Activated CD4-positive, alpha-beta memory T cell treated with anti-CD3 and anti-CD28 coated beads for 36 hours (primary cell): Measurements from ENCODE around the gene TRDMT1. TPM values are rescaled to one million over a fixed set of nuclear protein-coding genes. Genes with fewer than 3 reads are reported as not detected.

Experiments used
- CTCF ChIA-PET: fragments of 350-600 bp; sonication (Branson Sonifier 250); formaldehyde crosslinking; loops from one replicate; lab custom pipeline; 2021; ENCODE audit warnings: antibody characterized with exemption, inconsistent platforms; lab: Charles Lee
- POLR2A ChIA-PET: fragments of 350-600 bp; sonication (Branson Sonifier 250); formaldehyde crosslinking; loops from one replicate; lab custom pipeline; 2021; ENCODE audit warnings: antibody characterized with exemption; lab: Charles Lee
- DNase-seq: peaks from one replicate; pipeline ENCODE4 v3.0.0-alpha.2; 2020
- H3K27ac Mint-ChIP-seq: one replicate; pipeline ENCODE4 v1.8.0; 2021; ENCODE audit warnings: mixed read lengths
- H3K27me3 Mint-ChIP-seq: one replicate; pipeline ENCODE4 v1.8.0; 2021; ENCODE audit warnings: mixed read lengths
- H3K36me3 Mint-ChIP-seq: one replicate; pipeline ENCODE4 v1.8.0; 2021; ENCODE audit warnings: mixed read lengths
- H3K4me1 Mint-ChIP-seq: one replicate; pipeline ENCODE4 v1.8.0; 2021; ENCODE audit warnings: low read depth, mixed read lengths
- H3K4me3 Mint-ChIP-seq: one replicate; pipeline ENCODE4 v1.8.0; 2021; ENCODE audit warnings: mild to moderate bottlenecking, mixed read lengths
- H3K9me3 Mint-ChIP-seq: one replicate; pipeline ENCODE4 v1.8.0; 2021; ENCODE audit warnings: mixed read lengths
- intact Hi-C: fragments of 100-400 bp; cut with micrococcal nuclease; formaldehyde crosslinking; loops from one replicate; pipeline ENCODE4 v1.15.1; 2023
- total RNA-seq, 2 experiments: library from RNA; stranded (reverse); gene quantifications; one replicate each; pipeline ENCODE4 v1.2.3, GENCODE V29; 2021

Gene TRDMT1
- total RNA-seq, 2 experiments from 2014 or later = 5.0 to 5.8 TPM

GRCh38 chr10:17196045-17196444, 5.4 kb downstream of the TRDMT1 start:
- H3K9me3 Mint-ChIP-seq = no peaks in the 10 kb centered on the region
- peaks cover 3% of the 10 kb centered on the region for H3K36me3 Mint-ChIP-seq
- H3K4me1 Mint-ChIP-seq = peaks cover 18% of the 10 kb centered on the region
- ChIA-PET CTCF (interaction anchor here (2.5 kb wide), 1 partner anchor 34 kb away, joined by 8 read pairs; no protein-coding TSS in a partner anchor), POLR2A (interaction anchor here (0.7 kb wide), 1 partner anchor 327 kb away, joined by 3 read pairs; no protein-coding TSS in a partner anchor)
- H3K4me3 Mint-ChIP-seq = no peak overlapping the region
- H3K27ac Mint-ChIP-seq = no peak overlapping the region
- no peaks in the 10 kb centered on the region for H3K27me3 Mint-ChIP-seq
- intact Hi-C loops = no loop called here
- DNase-seq = no peak

GRCh38 chr10:17195083-17195482, 6.4 kb downstream of the TRDMT1 start:
- H3K36me3 Mint-ChIP-seq = peaks cover 3% of the 10 kb centered on the region
- H3K9me3 Mint-ChIP-seq = no peaks in the 10 kb centered on the region
- H3K27me3 Mint-ChIP-seq = no peaks in the 10 kb centered on the region
- intact Hi-C loops = no loop called here
- no peak for DNase-seq
- H3K27ac Mint-ChIP-seq = no peak overlapping the region
- H3K4me3 Mint-ChIP-seq = no peak overlapping the region
- ChIA-PET CTCF (interaction anchor here (2.5 kb wide), 1 partner anchor 35 kb away, joined by 8 read pairs; no protein-coding TSS in a partner anchor), POLR2A (no interaction called here)
- H3K4me1 Mint-ChIP-seq = peaks cover 13% of the 10 kb centered on the region

GRCh38 chr10:17190602-17191001, 10.9 kb downstream of the TRDMT1 start:
- H3K4me1 Mint-ChIP-seq = peaks cover 2% of the 10 kb centered on the region
- ChIA-PET CTCF (no interaction called here), POLR2A (interaction anchor here (0.6 kb wide), 1 partner anchor 320 kb away, joined by 3 read pairs; no protein-coding TSS in a partner anchor)
- intact Hi-C loops = no loop called here
- no peak overlapping the region for H3K27ac Mint-ChIP-seq
- H3K27me3 Mint-ChIP-seq = no peaks in the 10 kb centered on the region
- H3K36me3 Mint-ChIP-seq = peaks cover 3% of the 10 kb centered on the region
- no peak overlapping the region for H3K4me3 Mint-ChIP-seq
- no peaks in the 10 kb centered on the region for H3K9me3 Mint-ChIP-seq
- no peak for DNase-seq

- no peak overlapping the region for H3K27ac Mint-ChIP-seq
- peaks cover 2% of the 10 kb centered on the region for H3K4me1 Mint-ChIP-seq
- no peak for DNase-seq
- ChIA-PET CTCF (no interaction called here), POLR2A (no interaction called here)
- no peaks in the 10 kb centered on the region for H3K9me3 Mint-ChIP-seq
- no peak overlapping the region for H3K4me3 Mint-ChIP-seq
- H3K27me3 Mint-ChIP-seq = no peaks in the 10 kb centered on the region
- no peaks in the 10 kb centered on the region for H3K36me3 Mint-ChIP-seq
- intact Hi-C loops = no loop called here
Observed at GRCh38 chr10:17188644-17189172, 12.8 kb downstream of the TRDMT1 start.

GRCh38 chr10:17185873-17186272, 15.6 kb downstream of the TRDMT1 start:
- DNase-seq = no peak
- Mint-ChIP-seq H3K36me3 (no peaks in the 10 kb centered on the region), H3K27ac (no peak overlapping the region), H3K27me3 (no peaks in the 10 kb centered on the region), H3K4me1 (no peaks in the 10 kb centered on the region), H3K4me3 (no peak overlapping the region), H3K9me3 (no peaks in the 10 kb centered on the region)
- intact Hi-C loops = no loop called here
- CTCF ChIA-PET = no interaction called here
- POLR2A ChIA-PET = no interaction called here

GRCh38 chr10:17183110-17183509, 18.4 kb downstream of the TRDMT1 start:
- no peaks in the 10 kb centered on the region for H3K27me3 Mint-ChIP-seq
- CTCF ChIA-PET = interaction anchor here (0.8 to 0.9 kb wide), 2 partner anchors 18 to 24 kb away, joined by 3 read pairs; partner anchors contain the start of gene TRDMT1

GRCh38 chr10:17181751-17182150, 19.7 kb downstream of the TRDMT1 start:
- DNase-seq = no peak
- Mint-ChIP-seq H3K36me3 (no peaks in the 10 kb centered on the region), H3K4me3 (no peak overlapping the region), H3K27ac (no peak overlapping the region), H3K27me3 (no peaks in the 10 kb centered on the region), H3K4me1 (no peaks in the 10 kb centered on the region), H3K9me3 (no peaks in the 10 kb centered on the region)
- ChIA-PET POLR2A (no interaction called here), CTCF (interaction anchor here (1.3 kb wide), 1 partner anchor 19 kb away, joined by 4 read pairs; no protein-coding TSS in a partner anchor)
- intact Hi-C loops = no loop called here

More at GRCh38 chr10:17183110-17183509, 18.4 kb downstream of the TRDMT1 start:
- H3K9me3 Mint-ChIP-seq = no peaks in the 10 kb centered on the region
- intact Hi-C loops = no loop called here
- no peak overlapping the region for H3K4me3 Mint-ChIP-seq
- H3K36me3 Mint-ChIP-seq = no peaks in the 10 kb centered on the region
- DNase-seq = no peak
- no peak overlapping the region for H3K27ac Mint-ChIP-seq
- H3K4me1 Mint-ChIP-seq = no peaks in the 10 kb centered on the region
- POLR2A ChIA-PET = no interaction called here

- Mint-ChIP-seq H3K9me3 (no peaks in the 10 kb centered on the region), H3K4me3 (no peak overlapping the region), H3K27ac (no peak overlapping the region), H3K27me3 (no peaks in the 10 kb centered on the region), H3K4me1 (no peaks in the 10 kb centered on the region), H3K36me3 (no peaks in the 10 kb centered on the region)
- CTCF ChIA-PET = no interaction called here
- DNase-seq = no peak
- intact Hi-C loops = no loop called here
- POLR2A ChIA-PET = no interaction called here
Observed at GRCh38 chr10:17181110-17181509, 20.4 kb downstream of the TRDMT1 start.

- H3K9me3 Mint-ChIP-seq = no peaks in the 10 kb centered on the region
- H3K27ac Mint-ChIP-seq = no peak overlapping the region
- POLR2A ChIA-PET = no interaction called here
- no peaks in the 10 kb centered on the region for H3K27me3 Mint-ChIP-seq
- no peak overlapping the region for H3K4me3 Mint-ChIP-seq
- no peak for DNase-seq
- no peaks in the 10 kb centered on the region for H3K36me3 Mint-ChIP-seq
- intact Hi-C loops = loop anchor here (5.0 kb wide), 1 partner anchor 337 kb away; no protein-coding TSS in a partner anchor
- CTCF ChIA-PET = interaction anchor here (0.6 to 1.4 kb wide), 2 partner anchors 53 to 350 kb away, joined by 3 read pairs; no protein-coding TSS in a partner anchor
- H3K4me1 Mint-ChIP-seq = peaks cover 6% of the 10 kb centered on the region
Observed at GRCh38 chr10:17179002-17179401, 22.5 kb downstream of the TRDMT1 start.

- Mint-ChIP-seq H3K27me3 (no peaks in the 10 kb centered on the region), H3K27ac (no peak overlapping the region), H3K4me1 (peaks cover 6% of the 10 kb centered on the region), H3K4me3 (no peak overlapping the region), H3K9me3 (no peaks in the 10 kb centered on the region), H3K36me3 (peaks cover 1% of the 10 kb centered on the region)
- intact Hi-C loops = loop anchor here (5.0 kb wide), 1 partner anchor 336 kb away; no protein-coding TSS in a partner anchor
- ChIA-PET CTCF (no interaction called here), POLR2A (no interaction called here)
- no peak for DNase-seq
Observed at GRCh38 chr10:17178006-17178405, 23.5 kb downstream of the TRDMT1 start.

- Mint-ChIP-seq H3K4me3 (no peak overlapping the region), H3K27me3 (no peaks in the 10 kb centered on the region), H3K9me3 (no peaks in the 10 kb centered on the region), H3K36me3 (peaks cover 1% of the 10 kb centered on the region), H3K4me1 (peaks cover 6% of the 10 kb centered on the region), H3K27ac (no peak overlapping the region)
- DNase-seq = no peak
- ChIA-PET POLR2A (no interaction called here), CTCF (no interaction called here)
- intact Hi-C loops = loop anchor here (5.0 kb wide), 1 partner anchor 335 kb away; no protein-coding TSS in a partner anchor
Observed at GRCh38 chr10:17177014-17177413, 24.5 kb downstream of the TRDMT1 start.

- Mint-ChIP-seq H3K4me1 (peaks cover 6% of the 10 kb centered on the region), H3K27me3 (no peaks in the 10 kb centered on the region), H3K27ac (no peak overlapping the region), H3K4me3 (no peak overlapping the region), H3K36me3 (peaks cover 1% of the 10 kb centered on the region), H3K9me3 (no peaks in the 10 kb centered on the region)
- CTCF ChIA-PET = no interaction called here
- POLR2A ChIA-PET = interaction anchor here (0.6 kb wide), 1 partner anchor 1363 kb away, joined by 3 read pairs; no protein-coding TSS in a partner anchor
- intact Hi-C loops = loop anchor here (5.0 kb wide), 1 partner anchor 334 kb away; no protein-coding TSS in a partner anchor
- DNase-seq = no peak
Observed at GRCh38 chr10:17176091-17176490, 25.4 kb downstream of the TRDMT1 start.
